ENCODE data around the gene MAVS.

- TF ChIP-seq CTCF (IDR thresholded peaks at IDR 0.05 in 8 of 11, conservative IDR thresholded peaks at IDR 0.05 in 3 of 11): no peak
- no peak for TF ChIP-seq POLR2AphosphoS5 (IDR thresholded peaks at IDR 0.05)
Measured at GRCh38 chr20:3828798-3829197, 17.8 kb upstream of the MAVS start.
